Measurements from ENCODE around the gene MCM7. TPM values are rescaled to one million over a fixed set of nuclear protein-coding genes. Genes with fewer than 3 reads are reported as not detected.

The MCM7 gene
- total RNA-seq, 1 donor from 2014 or later: 206 TPM

DNA sequence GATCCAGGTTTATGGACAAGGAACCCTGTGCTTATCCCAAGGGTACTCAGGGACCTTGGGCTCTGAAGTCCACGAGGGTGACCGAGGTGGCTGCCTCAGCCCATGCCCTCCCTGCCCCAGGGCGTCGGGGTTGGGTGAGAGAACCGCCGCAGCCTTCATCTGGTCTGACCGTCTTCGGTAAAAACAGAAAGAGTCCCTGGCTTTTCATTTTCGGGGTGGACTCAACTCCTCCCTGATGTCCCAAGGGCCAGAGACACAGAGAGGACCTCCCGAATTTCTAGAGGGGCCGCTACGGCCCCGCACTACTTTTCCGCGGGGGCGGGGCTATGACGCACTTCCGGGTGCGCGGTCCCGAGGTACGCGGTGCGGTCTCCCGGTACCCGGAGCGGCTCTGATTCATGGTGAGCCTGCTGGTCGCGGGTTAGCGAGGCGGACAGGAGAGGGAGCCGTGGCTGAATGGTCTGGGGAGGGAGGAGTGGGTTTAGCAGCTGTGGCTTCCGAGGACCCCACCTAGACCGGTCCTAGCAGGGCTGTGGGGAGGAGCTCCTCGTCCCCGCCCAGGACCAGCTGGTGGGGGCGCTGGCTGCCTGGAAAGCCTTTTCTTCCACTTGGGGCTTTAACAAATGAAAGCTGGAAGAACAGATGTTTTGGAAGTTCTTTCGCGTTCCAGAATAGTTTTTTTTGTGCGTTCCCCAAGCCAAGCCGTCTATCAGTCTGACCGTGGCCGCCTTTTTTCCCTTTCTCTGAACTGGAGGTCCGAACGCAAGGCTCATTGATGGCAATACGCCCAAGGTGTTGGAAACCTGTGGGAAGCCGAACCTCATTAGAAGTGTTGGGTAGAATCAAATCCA lies 51.5 kb downstream of the MCM7 start, which contains the start of gene ZSCAN21:
Gene ZSCAN21 (plus strand): TSS at position 334 of the 851 bp plus-strand sequence. CDS start 7,233 bp downstream, outside the sequence.
- H3F3A ChIP-seq (ENCODE audit: low read depth): peaks cover 19% of the 10 kb centered on the region
- peak; percentile 39 for TF ChIP-seq EZH2 (IDR thresholded peaks at IDR 0.05)
- no peak for TF ChIP-seq EZH2phosphoT487 (IDR thresholded peaks at IDR 0.05)
- TF ChIP-seq CTCF (IDR thresholded peaks at IDR 0.05): peak; percentile 36
- no peaks in the 10 kb centered on the region for H3K27me3 ChIP-seq
- peak within 1 kb of the TSS; percentile 90 for H2AFZ ChIP-seq (replicated peaks)
- peaks cover 44% of the 10 kb centered on the region for H3K79me2 ChIP-seq (ENCODE audit: low read depth)
- H4K20me1 ChIP-seq (ENCODE audit: low read depth): no peaks in the 10 kb centered on the region
- no peaks in the 10 kb centered on the region for H3K9me3 ChIP-seq (ENCODE audit: low read depth)
- Mint-ChIP-seq H3K27ac (peak within 1 kb of the TSS; percentile 92), H3K4me1 (peaks cover 12% of the 10 kb centered on the region), H3K36me3 (peaks cover 8% of the 10 kb centered on the region), H3K9me3 (no peaks in the 10 kb centered on the region), H3K4me3 (peak within 1 kb of the TSS; percentile 95), H3K27me3 (ENCODE audit: insufficient read depth, low read depth) (peaks cover 1% of the 10 kb centered on the region)
- peaks cover 5% of the 10 kb centered on the region for H3K4me1 ChIP-seq
- no peaks in the 10 kb centered on the region for H3K36me3 ChIP-seq
- H3K4me3 ChIP-seq: peak within 1 kb of the TSS; percentile 65
- H3K4me2 ChIP-seq: peak within 1 kb of the TSS; percentile 87
- DNase-seq (ENCODE audit: low spot score): peak; percentile 94
- peak within 1 kb of the TSS; percentile 91 for H3K27ac ChIP-seq
- peak within 1 kb of the TSS; percentile 70 for H3K9ac ChIP-seq

DNA sequence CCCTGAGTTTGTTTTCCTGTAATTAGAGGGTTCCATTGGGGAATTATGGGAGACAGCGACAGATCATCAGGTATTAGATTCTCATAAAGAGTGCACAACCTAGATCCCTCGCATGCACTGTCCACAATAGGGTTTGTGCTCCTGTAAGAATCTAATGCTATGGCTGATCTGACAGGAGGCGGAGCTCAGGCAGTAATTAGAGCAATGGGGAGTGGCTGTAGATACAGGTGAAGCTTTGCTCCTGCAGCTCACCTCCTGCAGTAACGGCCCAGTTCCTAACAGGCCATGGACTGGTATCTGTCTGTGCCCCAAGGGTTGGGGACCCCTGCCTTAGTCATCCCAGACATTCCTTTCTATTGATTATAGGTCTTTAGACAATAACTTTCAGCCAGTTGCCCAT lies 52.5 kb downstream of the MCM7 start:
- Histone ChIP-seq H3K79me2 (ENCODE audit: low read depth) (peaks cover 35% of the 10 kb centered on the region), H3K9me3 (ENCODE audit: low read depth) (no peaks in the 10 kb centered on the region), H3K4me3 (no peak overlapping the region), H3F3A (ENCODE audit: low read depth) (peaks cover 19% of the 10 kb centered on the region), H3K4me2 (no peak overlapping the region), H2AFZ (replicated peaks) (no peak overlapping the region), H4K20me1 (ENCODE audit: low read depth) (no peaks in the 10 kb centered on the region), H3K36me3 (no peaks in the 10 kb centered on the region), H3K9ac (no peak overlapping the region), H3K27me3 (no peaks in the 10 kb centered on the region), H3K27ac (no peak overlapping the region), H3K4me1 (peaks cover 5% of the 10 kb centered on the region)
- peak overlapping the region; percentile 15 for H3K27ac Mint-ChIP-seq
- H3K4me3 Mint-ChIP-seq: peak overlapping the region; percentile 95
- peaks cover 7% of the 10 kb centered on the region for H3K36me3 Mint-ChIP-seq
- TF ChIP-seq EZH2phosphoT487 (IDR thresholded peaks at IDR 0.05) (no peak), EZH2 (IDR thresholded peaks at IDR 0.05) (no peak), CTCF (IDR thresholded peaks at IDR 0.05) (no peak)
- H3K27me3 Mint-ChIP-seq (ENCODE audit: insufficient read depth, low read depth): peaks cover 2% of the 10 kb centered on the region
- H3K9me3 Mint-ChIP-seq: no peaks in the 10 kb centered on the region
- peaks cover 12% of the 10 kb centered on the region for H3K4me1 Mint-ChIP-seq
- no peak for DNase-seq (ENCODE audit: low spot score)

DNA sequence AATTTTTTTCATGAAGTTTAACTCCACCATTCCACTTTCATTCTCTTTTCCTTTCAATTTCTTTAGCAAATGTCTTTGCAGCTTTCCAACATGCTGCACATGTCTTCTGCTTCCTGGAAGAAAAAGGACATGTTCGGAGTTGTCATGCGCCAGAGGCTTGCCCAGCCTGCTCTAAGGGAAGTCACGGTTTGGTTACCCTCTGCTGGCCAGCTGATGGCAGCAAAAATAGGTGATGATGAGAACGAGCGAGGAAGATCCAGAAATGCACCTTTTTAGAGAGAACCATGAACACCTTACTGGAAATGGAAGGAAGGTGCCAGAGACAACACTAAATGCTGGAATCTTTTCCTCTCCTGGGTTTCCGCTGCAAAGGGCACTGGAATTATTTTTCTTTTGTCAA lies 56.5 kb downstream of the MCM7 start:
- Mint-ChIP-seq H3K4me1 (no peaks in the 10 kb centered on the region), H3K9me3 (no peaks in the 10 kb centered on the region), H3K36me3 (peaks cover 2% of the 10 kb centered on the region), H3K27ac (no peak overlapping the region), H3K27me3 (ENCODE audit: insufficient read depth, low read depth) (peaks cover 2% of the 10 kb centered on the region), H3K4me3 (peak overlapping the region; percentile 50)
- no peak for DNase-seq (ENCODE audit: low spot score)
- no peaks in the 10 kb centered on the region for H3K27me3 ChIP-seq
- H2AFZ ChIP-seq (replicated peaks): no peak overlapping the region
- no peaks in the 10 kb centered on the region for H3K79me2 ChIP-seq (ENCODE audit: low read depth)
- no peak overlapping the region for H3K4me3 ChIP-seq
- no peaks in the 10 kb centered on the region for H3K36me3 ChIP-seq
- peaks cover 17% of the 10 kb centered on the region for H3F3A ChIP-seq (ENCODE audit: low read depth)
- H3K4me1 ChIP-seq: no peaks in the 10 kb centered on the region
- no peak overlapping the region for H3K9ac ChIP-seq
- H4K20me1 ChIP-seq (ENCODE audit: low read depth): no peaks in the 10 kb centered on the region
- H3K4me2 ChIP-seq: no peak overlapping the region
- TF ChIP-seq EZH2phosphoT487 (IDR thresholded peaks at IDR 0.05) (no peak), CTCF (IDR thresholded peaks at IDR 0.05) (peak; percentile 4), EZH2 (IDR thresholded peaks at IDR 0.05) (no peak)
- no peak overlapping the region for H3K27ac ChIP-seq
- H3K9me3 ChIP-seq (ENCODE audit: low read depth): no peaks in the 10 kb centered on the region

MicroRNA genes within 50 kb of the gene (microRNA counts, 767-probe panel; counts per million panel counts)
- 9,266 counts per million, percentile 96 among the panel's probes with 10 or more counts for microRNA hsa-miR-106b-5p
- 12,048 counts per million, percentile 99 among the panel's probes with 10 or more counts for microRNA hsa-miR-25-3p
- 12,550 counts per million, percentile 99 among the panel's probes with 10 or more counts for microRNA hsa-miR-93-5p

Small RNA genes within 50 kb of the gene (microRNA-seq; reads per million reads assigned to microRNA genes)
- 5,376 reads per million, percentile 98 among the genes with 10 or more reads in this experiment for gene MIR106B
- 284 reads per million, percentile 86 among the genes with 10 or more reads in this experiment for gene MIR25
- 3,842 reads per million, percentile 98 among the genes with 10 or more reads in this experiment for gene MIR93

Small RNA genes within 50 kb of the gene (small RNA-seq; reads per million reads assigned to genes)
- gene MIR106B (16.4 reads per million, percentile 96 among the genes with 10 or more reads in this experiment), gene MIR25 (218 reads per million, percentile 99 among the genes with 10 or more reads in this experiment), gene MIR93 (101 reads per million, percentile 98 among the genes with 10 or more reads in this experiment)

Other genes starting within 250 kb of the MCM7 start
- gene OR2AE1, start 224.4 kb downstream of the MCM7 start, total RNA-seq (ENCODE audit: low replicate concordance): not detected in 2 replicates
- 0.03 TPM in 1 of 2 replicates, not detected in the other for gene TRIM4, start 181.9 kb downstream of the MCM7 start, total RNA-seq (ENCODE audit: low replicate concordance)
- 0.34 TPM in 1 of 2 replicates, not detected in the other for gene GJC3, start 171.8 kb downstream of the MCM7 start, total RNA-seq (ENCODE audit: low replicate concordance)
- gene AZGP1, start 125.4 kb downstream of the MCM7 start, total RNA-seq (ENCODE audit: low replicate concordance): not detected in 2 replicates
- 39.7 and 43.2 TPM in 2 replicates for gene ZKSCAN1, start 85.8 kb downstream of the MCM7 start, total RNA-seq (ENCODE audit: low replicate concordance)
- gene ZSCAN21, start 51.6 kb downstream of the MCM7 start, total RNA-seq (ENCODE audit: low replicate concordance): 29.0 and 33.4 TPM in 2 replicates
- 56.0 and 73.6 TPM in 2 replicates for gene ZNF3, start 19.7 kb downstream of the MCM7 start, total RNA-seq (ENCODE audit: low replicate concordance)
- 42.2 and 63.9 TPM in 2 replicates for gene COPS6, start 12.4 kb downstream of the MCM7 start, total RNA-seq (ENCODE audit: low replicate concordance)
- 15.3 and 15.4 TPM in 2 replicates for gene AP4M1, start 246 bp upstream of the MCM7 start, total RNA-seq (ENCODE audit: low replicate concordance)
- gene TAF6, start 18.0 kb upstream of the MCM7 start, total RNA-seq (ENCODE audit: low replicate concordance): 66.1 and 88.3 TPM in 2 replicates
- 25.8 and 26.7 TPM in 2 replicates for gene CNPY4, start 18.2 kb upstream of the MCM7 start, total RNA-seq (ENCODE audit: low replicate concordance)
- 1.6 and 2.7 TPM in 2 replicates for gene MBLAC1, start 25.6 kb upstream of the MCM7 start, total RNA-seq (ENCODE audit: low replicate concordance)
- gene LAMTOR4, start 47.5 kb upstream of the MCM7 start, total RNA-seq (ENCODE audit: low replicate concordance): 70.5 and 123 TPM in 2 replicates
- 4.3 and 13.3 TPM in 2 replicates for gene TRAPPC14, start 57.3 kb upstream of the MCM7 start, total RNA-seq (ENCODE audit: low replicate concordance)
- gene GAL3ST4, start 67.2 kb upstream of the MCM7 start, total RNA-seq (ENCODE audit: low replicate concordance): 0.90 and 2.5 TPM in 2 replicates
- gene GPC2, start 76.0 kb upstream of the MCM7 start, total RNA-seq (ENCODE audit: low replicate concordance): 17.0 and 61.0 TPM in 2 replicates
- gene STAG3, start 76.5 kb upstream of the MCM7 start, total RNA-seq (ENCODE audit: low replicate concordance): 0.58 and 1.2 TPM in 2 replicates
- gene PVRIG, start 118.6 kb upstream of the MCM7 start, total RNA-seq (ENCODE audit: low replicate concordance): not detected in 2 replicates
- not detected in 2 replicates for gene SPDYE3, start 206.3 kb upstream of the MCM7 start, total RNA-seq (ENCODE audit: low replicate concordance)

Data from neural progenitor cell (in vitro differentiated cells).